HEK293 (cell line): ENCODE data around the gene TARS3.

ENCODE experiments used
- FEZF1 ChIP-seq: fragments of 450-650 bp; formaldehyde crosslinking; IDR thresholded peaks from 2 replicates; pipeline ENCODE4 v1.5.1; 2016; ENCODE audit warnings: missing biosample characterization, missing genetic modification characterization
- GFI1B ChIP-seq: fragments of 450-650 bp; formaldehyde crosslinking; IDR thresholded peaks from 2 replicates; pipeline ENCODE4 v1.5.1; 2016; ENCODE audit warnings: missing biosample characterization, missing genetic modification characterization
- HOXD13 ChIP-seq: sonication (generic); formaldehyde crosslinking; IDR thresholded peaks from 2 replicates; pipeline ENCODE4 v1.8.0; 2022; ENCODE audit warnings: missing genetic modification reagents, borderline replicate concordance
- KLF16 ChIP-seq: fragments of 450-650 bp; formaldehyde crosslinking; IDR thresholded peaks from 2 replicates; pipeline ENCODE4 v1.5.1; 2017; ENCODE audit warnings: missing biosample characterization, missing genetic modification characterization
- KLF7 ChIP-seq: fragments of 450-650 bp; formaldehyde crosslinking; IDR thresholded peaks from 2 replicates; pipeline ENCODE4 v1.5.1; 2016; ENCODE audit warnings: missing biosample characterization, missing genetic modification characterization, borderline replicate concordance
- KLF8 ChIP-seq: fragments of 450-650 bp; formaldehyde crosslinking; IDR thresholded peaks from 2 replicates; pipeline ENCODE4 v1.5.1; 2016; ENCODE audit warnings: missing biosample characterization, missing genetic modification characterization
- MZF1 ChIP-seq: fragments of 450-650 bp; formaldehyde crosslinking; IDR thresholded peaks from 2 replicates; pipeline ENCODE4 v1.5.1; 2017; ENCODE audit warnings: missing biosample characterization, missing genetic modification characterization, borderline replicate concordance
- REPIN1 ChIP-seq: fragments of 450-650 bp; formaldehyde crosslinking; IDR thresholded peaks from 2 replicates; pipeline ENCODE4 v1.5.1; 2017; ENCODE audit warnings: missing biosample characterization, missing genetic modification characterization, low read depth
- SALL2 ChIP-seq: fragments of 450-650 bp; formaldehyde crosslinking; IDR thresholded peaks from 2 replicates; pipeline ENCODE4 v1.5.0; 2017; ENCODE audit warnings: missing biosample characterization, mild to moderate bottlenecking, missing genetic modification characterization, borderline replicate concordance
- SCRT2 ChIP-seq: fragments of 450-650 bp; formaldehyde crosslinking; IDR thresholded peaks from 2 replicates; pipeline ENCODE4 v1.5.1; 2016; ENCODE audit warnings: missing biosample characterization, missing genetic modification characterization
- SP3 ChIP-seq: fragments of 450-650 bp; formaldehyde crosslinking; IDR thresholded peaks from 2 replicates; pipeline ENCODE4 v1.5.1; 2016; ENCODE audit warnings: missing biosample characterization, missing genetic modification characterization
- ZBTB21 ChIP-seq: fragments of 450-650 bp; formaldehyde crosslinking; IDR thresholded peaks from 2 replicates; pipeline ENCODE4 v1.5.1; 2017; ENCODE audit warnings: missing biosample characterization, missing genetic modification characterization
- ZNF112 ChIP-seq: fragments of 450-650 bp; formaldehyde crosslinking; IDR thresholded peaks from 2 replicates; pipeline ENCODE4 v1.5.0; 2017; ENCODE audit warnings: missing biosample characterization, missing genetic modification characterization
- ZNF114 ChIP-seq: fragments of 450-650 bp; formaldehyde crosslinking; IDR thresholded peaks from 2 replicates; pipeline ENCODE4 v1.5.0; 2017; ENCODE audit warnings: missing biosample characterization, missing genetic modification characterization
- ZNF16 ChIP-seq: fragments of 450-650 bp; formaldehyde crosslinking; IDR thresholded peaks from 2 replicates; pipeline ENCODE4 v1.5.1; 2016; ENCODE audit warnings: low read depth, missing biosample characterization, missing genetic modification characterization
- ZNF174 ChIP-seq: fragments of 450-650 bp; formaldehyde crosslinking; IDR thresholded peaks from 2 replicates; pipeline ENCODE4 v1.5.0; 2017; ENCODE audit warnings: missing biosample characterization, mild to moderate bottlenecking, missing genetic modification characterization
- ZNF211 ChIP-seq: fragments of 450-650 bp; formaldehyde crosslinking; IDR thresholded peaks from 2 replicates; pipeline ENCODE4 v1.5.1; 2016; ENCODE audit warnings: low read depth, missing biosample characterization, missing genetic modification characterization
- ZNF239 ChIP-seq: fragments of 450-650 bp; formaldehyde crosslinking; IDR thresholded peaks from 2 replicates; pipeline ENCODE4 v1.5.1; 2016; ENCODE audit warnings: missing biosample characterization, missing genetic modification characterization
- ZNF266 ChIP-seq: fragments of 450-650 bp; formaldehyde crosslinking; IDR thresholded peaks from 2 replicates; pipeline ENCODE4 v1.5.1; 2016; ENCODE audit warnings: missing biosample characterization, missing genetic modification characterization, low read depth
- ZNF274 ChIP-seq, 2 experiments: fragments of 200-500 bp in 1 of 2; fragments of 450-650 bp in 1 of 2; sonication (Bioruptor generic) in 1 of 2; formaldehyde crosslinking in 1 of 2; IDR thresholded peaks; 2 replicates each; pipeline versions ENCODE4 v1.5.1 to v1.6.1; 2014 to 2016; ENCODE audit warnings: borderline replicate concordance in 1 of 2, inconsistent platforms in 1 of 2, low read length in 1 of 2, missing biosample characterization in 1 of 2, missing genetic modification characterization in 1 of 2
- ZNF302 ChIP-seq: fragments of 450-650 bp; formaldehyde crosslinking; IDR thresholded peaks from 2 replicates; pipeline ENCODE4 v1.5.1; 2016; ENCODE audit warnings: missing biosample characterization, missing genetic modification characterization, low read depth
- ZNF423 ChIP-seq: fragments of 450-650 bp; formaldehyde crosslinking; IDR thresholded peaks from 2 replicates; pipeline ENCODE4 v1.5.1; 2016; ENCODE audit warnings: missing biosample characterization, missing genetic modification characterization
- ZNF521 ChIP-seq: fragments of 450-650 bp; formaldehyde crosslinking; IDR thresholded peaks from 2 replicates; pipeline ENCODE4 v1.5.1; 2017; ENCODE audit warnings: missing biosample characterization, mild to moderate bottlenecking, missing genetic modification characterization
- ZNF549 ChIP-seq: fragments of 450-650 bp; IDR thresholded peaks from 2 replicates; pipeline ENCODE4 v1.5.1; 2018; ENCODE audit warnings: missing biosample characterization, missing genetic modification characterization, mild to moderate bottlenecking, inconsistent platforms, moderate library complexity
- ZNF600 ChIP-seq: fragments of 450-650 bp; formaldehyde crosslinking; IDR thresholded peaks from 2 replicates; pipeline ENCODE4 v1.5.1; 2016; ENCODE audit warnings: missing biosample characterization, missing genetic modification characterization
- ZNF624 ChIP-seq: fragments of 450-650 bp; formaldehyde crosslinking; IDR thresholded peaks from 2 replicates; pipeline ENCODE4 v1.5.1; 2017; ENCODE audit warnings: missing biosample characterization, missing genetic modification characterization
- ZNF626 ChIP-seq: fragments of 450-650 bp; sonication (Bioruptor Pico); formaldehyde crosslinking; IDR thresholded peaks from 2 replicates; pipeline ENCODE4 v1.5.1; 2018; ENCODE audit warnings: missing biosample characterization, missing genetic modification characterization, inconsistent platforms
- ZNF658 ChIP-seq: fragments of 450-650 bp; formaldehyde crosslinking; IDR thresholded peaks from 2 replicates; pipeline ENCODE4; 2016; ENCODE audit warnings: missing biosample characterization, missing genetic modification characterization
- ZNF747 ChIP-seq: fragments of 450-650 bp; formaldehyde crosslinking; IDR thresholded peaks from 2 replicates; pipeline ENCODE4 v1.5.1; 2016; ENCODE audit warnings: missing biosample characterization, missing genetic modification characterization
- ZNF843 ChIP-seq: fragments of 450-650 bp; formaldehyde crosslinking; IDR thresholded peaks from 2 replicates; pipeline ENCODE4 v1.5.1; 2016; ENCODE audit warnings: missing biosample characterization, missing genetic modification characterization
- TF ChIP-seq, protein P1 (sequence below): fragments of 450-650 bp; IDR thresholded peaks from 2 replicates; pipeline ENCODE4 v1.5.1; 2018; ENCODE audit warnings: missing biosample characterization, missing genetic modification characterization
- TF ChIP-seq, protein P2 (sequence below): fragments of 450-650 bp; formaldehyde crosslinking; IDR thresholded peaks from 2 replicates; pipeline ENCODE4 v1.5.1; 2016; ENCODE audit warnings: missing biosample characterization, missing genetic modification characterization
- TF ChIP-seq, protein P3 (sequence below): fragments of 450-650 bp; formaldehyde crosslinking; IDR thresholded peaks from 2 replicates; pipeline ENCODE4 v1.5.1; 2016; ENCODE audit warnings: missing biosample characterization, missing genetic modification characterization, low read depth

The TARS3 gene

DNA sequence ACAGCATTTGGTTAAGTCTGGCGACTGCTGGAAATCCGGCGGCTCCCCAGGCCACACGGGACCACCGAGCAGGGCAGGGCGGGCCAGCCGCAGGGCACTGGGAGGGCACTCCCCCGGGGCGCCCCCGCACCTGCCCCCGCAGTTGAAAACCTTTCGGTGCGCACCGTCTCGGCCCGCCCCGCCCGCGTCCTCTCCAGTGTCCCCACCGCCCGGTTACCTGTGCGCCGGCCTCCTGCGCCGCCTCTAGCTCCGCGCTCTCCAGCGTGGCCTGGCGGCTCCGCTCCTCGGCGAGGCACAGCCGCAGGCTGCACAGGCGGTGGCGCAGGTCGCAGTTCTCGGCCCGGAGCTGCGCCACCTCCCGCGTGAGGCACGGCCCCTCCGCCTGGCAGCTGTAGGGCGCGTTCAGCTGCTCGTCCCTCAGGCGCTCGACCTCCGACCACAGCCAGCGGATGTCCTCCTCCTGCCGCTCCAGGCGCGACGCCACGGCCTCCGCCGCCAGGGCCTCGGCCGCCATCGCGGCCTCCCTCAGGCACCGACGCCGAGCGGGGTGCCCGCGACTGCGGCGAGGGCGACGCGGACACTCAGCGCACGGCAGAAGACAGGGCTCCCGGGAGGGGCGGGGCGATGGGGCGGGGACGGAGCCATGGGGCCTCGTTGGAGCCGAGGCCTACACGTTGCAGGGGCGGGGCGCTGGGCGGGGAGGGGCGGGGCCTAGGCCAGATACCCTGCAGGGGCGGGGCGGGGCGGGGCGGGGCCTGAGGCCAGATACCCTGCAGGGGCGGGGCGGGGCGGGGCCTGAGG is at the start of gene TARS3 (continued):
- TF ChIP-seq, protein P1, sequence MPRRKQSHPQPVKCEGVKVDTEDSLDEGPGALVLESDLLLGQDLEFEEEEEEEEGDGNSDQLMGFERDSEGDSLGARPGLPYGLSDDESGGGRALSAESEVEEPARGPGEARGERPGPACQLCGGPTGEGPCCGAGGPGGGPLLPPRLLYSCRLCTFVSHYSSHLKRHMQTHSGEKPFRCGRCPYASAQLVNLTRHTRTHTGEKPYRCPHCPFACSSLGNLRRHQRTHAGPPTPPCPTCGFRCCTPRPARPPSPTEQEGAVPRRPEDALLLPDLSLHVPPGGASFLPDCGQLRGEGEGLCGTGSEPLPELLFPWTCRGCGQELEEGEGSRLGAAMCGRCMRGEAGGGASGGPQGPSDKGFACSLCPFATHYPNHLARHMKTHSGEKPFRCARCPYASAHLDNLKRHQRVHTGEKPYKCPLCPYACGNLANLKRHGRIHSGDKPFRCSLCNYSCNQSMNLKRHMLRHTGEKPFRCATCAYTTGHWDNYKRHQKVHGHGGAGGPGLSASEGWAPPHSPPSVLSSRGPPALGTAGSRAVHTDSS: no peak
- peak; percentile 94 for TF ChIP-seq KLF16 (tag by site-specific recombination)
- no peak for TF ChIP-seq ZNF274 (IDR thresholded peaks at IDR 0.05; ENCODE audit: low read length)
- TF ChIP-seq ZNF274 (tag by site-specific recombination; IDR thresholded peaks at IDR 0.05; ENCODE audit: borderline replicate concordance): no peak
- TF ChIP-seq ZNF423 (tag by site-specific recombination): 0 out of 2 replicates have a peak, but pooled peaks have one; percentile 25
- no peak for TF ChIP-seq ZBTB21 (tag by site-specific recombination)
- TF ChIP-seq FEZF1 (tag by site-specific recombination): 0 out of 2 replicates have a peak, but pooled peaks have one; percentile 17
- TF ChIP-seq KLF8: peak; percentile 77; the same call in 1 of the 2 replicates
- no peak for TF ChIP-seq ZNF266 (tag by site-specific recombination)
- TF ChIP-seq ZNF16 (tag by site-specific recombination): 0 out of 2 replicates have a peak, but pooled peaks have one; percentile 12
- no peak for TF ChIP-seq SP3
- peak; percentile 100 for TF ChIP-seq REPIN1 (tag by site-specific recombination)
- no peak for TF ChIP-seq ZNF239 (tag by site-specific recombination)
- peak; percentile 79 for TF ChIP-seq SCRT2 (tag by site-specific recombination)
- TF ChIP-seq ZNF302: no peak
- peak; percentile 24; the same call in 1 of the 2 replicates for TF ChIP-seq KLF7 (tag by site-specific recombination)
- TF ChIP-seq ZNF521 (tag by site-specific recombination): no peak
- TF ChIP-seq SALL2: no peak
- TF ChIP-seq GFI1B: no peak; the same call in 1 of the 2 replicates
- TF ChIP-seq, protein P2, sequence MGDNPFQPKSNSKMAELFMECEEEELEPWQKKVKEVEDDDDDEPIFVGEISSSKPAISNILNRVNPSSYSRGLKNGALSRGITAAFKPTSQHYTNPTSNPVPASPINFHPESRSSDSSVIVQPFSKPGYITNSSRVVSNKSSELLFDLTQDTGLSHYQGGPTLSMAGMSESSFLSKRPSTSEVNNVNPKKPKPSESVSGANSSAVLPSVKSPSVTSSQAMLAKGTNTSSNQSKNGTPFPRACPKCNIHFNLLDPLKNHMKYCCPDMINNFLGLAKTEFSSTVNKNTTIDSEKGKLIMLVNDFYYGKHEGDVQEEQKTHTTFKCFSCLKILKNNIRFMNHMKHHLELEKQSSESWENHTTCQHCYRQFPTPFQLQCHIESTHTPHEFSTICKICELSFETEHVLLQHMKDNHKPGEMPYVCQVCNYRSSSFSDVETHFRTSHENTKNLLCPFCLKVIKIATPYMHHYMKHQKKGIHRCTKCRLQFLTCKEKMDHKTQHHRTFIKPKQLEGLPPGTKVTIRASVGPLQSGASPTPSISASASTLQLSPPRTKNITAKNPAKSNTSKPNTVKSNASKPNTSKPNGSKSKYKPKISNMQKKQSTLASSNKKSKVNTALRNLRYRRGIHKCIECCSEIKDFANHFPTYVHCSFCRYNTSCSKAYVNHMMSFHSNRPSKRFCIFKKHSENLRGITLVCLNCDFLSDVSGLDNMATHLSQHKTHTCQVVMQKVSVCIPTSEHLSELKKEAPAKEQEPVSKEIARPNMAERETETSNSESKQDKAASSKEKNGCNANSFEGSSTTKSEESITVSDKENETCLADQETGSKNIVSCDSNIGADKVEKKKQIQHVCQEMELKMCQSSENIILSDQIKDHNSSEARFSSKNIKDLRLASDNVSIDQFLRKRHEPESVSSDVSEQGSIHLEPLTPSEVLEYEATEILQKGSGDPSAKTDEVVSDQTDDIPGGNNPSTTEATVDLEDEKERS (tag by site-specific recombination): no peak
- TF ChIP-seq ZNF747 (tag by site-specific recombination): no peak
- peak; percentile 56 for TF ChIP-seq ZNF843 (tag by site-specific recombination)
- no peak for TF ChIP-seq ZNF211 (tag by site-specific recombination)
- TF ChIP-seq ZNF174 (tag by site-specific recombination): no peak
- peak; percentile 65; the same call in 1 of the 2 replicates for TF ChIP-seq ZNF549
- no peak for TF ChIP-seq ZNF112 (tag by site-specific recombination)
- peak; percentile 81; the same call in 1 of the 2 replicates for TF ChIP-seq ZNF626 (tag by site-specific recombination)
- peak; percentile 21; the same call in 1 of the 2 replicates for TF ChIP-seq HOXD13 (CRISPR knock-in tag)
- TF ChIP-seq ZNF658 (tag by site-specific recombination): no peak
- peak; percentile 96 for TF ChIP-seq ZNF600 (tag by site-specific recombination)
- no peak for TF ChIP-seq ZNF624 (tag by site-specific recombination)
- TF ChIP-seq MZF1 (tag by site-specific recombination): peak; percentile 68; the same call in 1 of the 2 replicates
- TF ChIP-seq ZNF114 (tag by site-specific recombination): no peak
- TF ChIP-seq, protein P3, sequence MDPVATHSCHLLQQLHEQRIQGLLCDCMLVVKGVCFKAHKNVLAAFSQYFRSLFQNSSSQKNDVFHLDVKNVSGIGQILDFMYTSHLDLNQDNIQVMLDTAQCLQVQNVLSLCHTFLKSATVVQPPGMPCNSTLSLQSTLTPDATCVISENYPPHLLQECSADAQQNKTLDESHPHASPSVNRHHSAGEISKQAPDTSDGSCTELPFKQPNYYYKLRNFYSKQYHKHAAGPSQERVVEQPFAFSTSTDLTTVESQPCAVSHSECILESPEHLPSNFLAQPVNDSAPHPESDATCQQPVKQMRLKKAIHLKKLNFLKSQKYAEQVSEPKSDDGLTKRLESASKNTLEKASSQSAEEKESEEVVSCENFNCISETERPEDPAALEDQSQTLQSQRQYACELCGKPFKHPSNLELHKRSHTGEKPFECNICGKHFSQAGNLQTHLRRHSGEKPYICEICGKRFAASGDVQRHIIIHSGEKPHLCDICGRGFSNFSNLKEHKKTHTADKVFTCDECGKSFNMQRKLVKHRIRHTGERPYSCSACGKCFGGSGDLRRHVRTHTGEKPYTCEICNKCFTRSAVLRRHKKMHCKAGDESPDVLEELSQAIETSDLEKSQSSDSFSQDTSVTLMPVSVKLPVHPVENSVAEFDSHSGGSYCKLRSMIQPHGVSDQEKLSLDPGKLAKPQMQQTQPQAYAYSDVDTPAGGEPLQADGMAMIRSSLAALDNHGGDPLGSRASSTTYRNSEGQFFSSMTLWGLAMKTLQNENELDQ (tag by site-specific recombination): no peak
